HepG2 (cell line): Measurements from ENCODE around the gene CNOT10. TPM values are rescaled to one million over a fixed set of nuclear protein-coding genes. Genes with fewer than 3 reads are reported as not detected.

Experiments used
- ATAC-seq: fragments of 200-7000 bp; cut with Tn5 transposase; 3 replicates; pipeline ENCODE4 v1.9.1; 2020; ENCODE audit warnings: mild to moderate bottlenecking, moderate library complexity
- BruUV-seq: library from RNA; stranded (reverse); fragments of 400-500 nt; replicated peaks from 2 replicates; lab custom pipeline; 2021; lab: Mats Ljungman, UMichigan
- CTCF ChIA-PET: fragments of 300-600 bp; formaldehyde crosslinking; extraction: SDS; loops from one replicate; lab custom pipeline; 2021; ENCODE audit warnings: low total read pairs, inconsistent platforms, low intra/inter-chr PET ratio; lab: Yijun Ruan, JAX
- POLR2A ChIA-PET: fragments of 350-600 bp; sonication (Branson Sonifier 250); formaldehyde crosslinking; loops from one replicate; lab custom pipeline; 2020; ENCODE audit warnings: antibody characterized with exemption, inconsistent platforms; lab: Yijun Ruan, JAX
- DNase-seq: peaks from one replicate; pipeline ENCODE4 v3.0.0-alpha.2; 2015; ENCODE audit warnings: low spot score
- FAIRE-seq: peaks from 3 replicates; lab custom pipeline; 2011; peaks lifted over from hg19 to GRCh38; lab: Jason Lieb, UNC
- H2AFZ ChIP-seq: one replicate; pipeline ENCODE4 v1.6.1; 2011; ENCODE audit warnings: low read length, inconsistent platforms
- H3K27ac ChIP-seq: fragments of 300-600 bp; 3 replicates; pipeline ENCODE4 v1.8.0; 2011; ENCODE audit warnings: mixed run types, mild to moderate bottlenecking, mixed read lengths, low read length, inconsistent platforms; ENCODE audit not compliant: insufficient read depth; ENCODE audit errors: extremely low read length
- H3K27me3 ChIP-seq, 2 experiments: fragments of 200-600 bp in 1 of 2; 2 replicates in 1 of 2; 3 replicates in 1 of 2; pipeline versions ENCODE4 v1.6.0 to v1.8.0; 2011; ENCODE audit warnings: low read length in 2 of 2, mild to moderate bottlenecking in 2 of 2, moderate library complexity in 2 of 2, inconsistent platforms in 1 of 2; ENCODE audit not compliant: insufficient read depth in 2 of 2, control insufficient read depth in 1 of 2
- H3K36me3 ChIP-seq, 2 experiments: fragments of 200-600 bp in 1 of 2; replicated peaks in 1 of 2; 2 replicates in 1 of 2; 3 replicates in 1 of 2; pipeline versions ENCODE4 v1.5.1 to v1.8.0; 2011; ENCODE audit warnings: low read length in 2 of 2, inconsistent platforms in 1 of 2; ENCODE audit not compliant: insufficient read depth in 2 of 2, control insufficient read depth in 1 of 2
- H3K4me1 ChIP-seq: 2 replicates; pipeline ENCODE4 v1.5.1; 2012; ENCODE audit warnings: low read length, inconsistent platforms; ENCODE audit not compliant: insufficient read depth
- H3K4me2 ChIP-seq: 2 replicates; pipeline ENCODE4 v1.6.0; 2011; ENCODE audit warnings: low read depth, low read length, inconsistent platforms
- H3K4me3 ChIP-seq, 3 experiments: fragments of 200-600 bp in 1 of 3; sonication (generic), shearing (Covaris generic) in 1 of 3; replicated peaks in 1 of 3; 2 replicates each; pipeline ENCODE4 v1.5.1; 2011 to 2016; ENCODE audit warnings: low read length in 3 of 3, inconsistent platforms in 2 of 3, low read depth in 2 of 3, mild to moderate bottlenecking in 2 of 3, control low read depth in 1 of 3, mixed read lengths in 1 of 3; ENCODE audit not compliant: insufficient read depth in 1 of 3
- H3K79me2 ChIP-seq: one replicate; pipeline ENCODE4 v1.6.1; 2011; ENCODE audit warnings: low read length, inconsistent platforms; ENCODE audit not compliant: insufficient read depth
- H3K9ac ChIP-seq: 2 replicates; pipeline ENCODE4 v1.6.0; 2011; ENCODE audit warnings: mild to moderate bottlenecking, low read depth, low read length, inconsistent platforms; ENCODE audit not compliant: insufficient read depth
- H3K9me3 ChIP-seq: 2 replicates; pipeline ENCODE4 v1.5.1; 2012; ENCODE audit warnings: mild to moderate bottlenecking, low read length
- H4K20me1 ChIP-seq: 2 replicates; pipeline ENCODE4 v1.6.0; 2011; ENCODE audit warnings: inconsistent platforms, mild to moderate bottlenecking, low read length, moderate library complexity; ENCODE audit not compliant: insufficient read depth
- FOXP1 ChIP-seq, 2 experiments: fragments of 450-650 bp in 1 of 2; IDR thresholded peaks; 2 replicates each; pipeline ENCODE4 v1.6.1; 2017 to 2018; ENCODE audit warnings: antibody characterized with exemption in 1 of 2
- HNF4A ChIP-seq: sonication (generic); formaldehyde crosslinking; IDR thresholded peaks from 2 replicates; pipeline ENCODE4 v1.4.0; 2020; ENCODE audit warnings: missing genetic modification reagents
- HNRNPUL1 ChIP-seq: fragments of 200-400 bp; formaldehyde crosslinking; IDR thresholded peaks from 2 replicates; pipeline ENCODE4 v1.6.1; 2017; ENCODE audit warnings: low read depth, mild to moderate bottlenecking, low read length, moderate library complexity
- PPARG ChIP-seq: conservative IDR thresholded peaks from 2 replicates; pipeline ENCODE4 v1.6.1; 2016; ENCODE audit warnings: missing biosample characterization, missing genetic modification reagents
- RELA ChIP-seq: sonication (generic); formaldehyde crosslinking; IDR thresholded peaks from 2 replicates; pipeline ENCODE4 v1.4.0; 2020; ENCODE audit warnings: missing genetic modification reagents
- STAT5B ChIP-seq: sonication (generic); formaldehyde crosslinking; IDR thresholded peaks from 2 replicates; pipeline ENCODE4 v1.4.0; 2020; ENCODE audit warnings: missing genetic modification reagents
- TFE3 ChIP-seq: IDR thresholded peaks from 2 replicates; pipeline ENCODE4 v1.6.1; 2016
- THAP9 ChIP-seq: sonication (generic); formaldehyde crosslinking; IDR thresholded peaks from 2 replicates; pipeline ENCODE4; 2020; ENCODE audit warnings: missing genetic modification reagents, mild to moderate bottlenecking, borderline replicate concordance
- ZBTB39 ChIP-seq: sonication (generic); formaldehyde crosslinking; IDR thresholded peaks from 2 replicates; pipeline ENCODE4 v1.5.0; 2020; ENCODE audit warnings: missing genetic modification reagents
- ZGPAT ChIP-seq: IDR thresholded peaks from 2 replicates; pipeline ENCODE4 v1.6.1; 2016; ENCODE audit warnings: mild to moderate bottlenecking
- ZNF10 ChIP-seq: sonication (generic); formaldehyde crosslinking; IDR thresholded peaks from 2 replicates; pipeline ENCODE4 v1.4.0; 2020; ENCODE audit warnings: mild to moderate bottlenecking, low read depth, missing genetic modification reagents, borderline replicate concordance
- ZNF337 ChIP-seq: sonication (generic); formaldehyde crosslinking; IDR thresholded peaks from 2 replicates; pipeline ENCODE4 v1.5.1; 2020; ENCODE audit warnings: missing genetic modification reagents, low read depth, mild to moderate bottlenecking, borderline replicate concordance
- ZNF431 ChIP-seq: sonication (generic); formaldehyde crosslinking; IDR thresholded peaks from 2 replicates; pipeline ENCODE4 v1.9.0; 2022; ENCODE audit warnings: missing genetic modification reagents, low read depth, mild to moderate bottlenecking, borderline replicate concordance
- ZNF44 ChIP-seq: sonication (generic); formaldehyde crosslinking; IDR thresholded peaks from 2 replicates; pipeline ENCODE4 v1.5.1; 2020; ENCODE audit warnings: mild to moderate bottlenecking, missing genetic modification reagents
- ZNF792 ChIP-seq: IDR thresholded peaks from 2 replicates; pipeline ENCODE4 v1.6.1; 2016
- ZNF850 ChIP-seq: sonication (generic); formaldehyde crosslinking; conservative IDR thresholded peaks from 2 replicates; pipeline ENCODE4 v1.9.0; 2021; ENCODE audit warnings: mild to moderate bottlenecking, missing genetic modification reagents
- WGBS: methylation state at CpG from one replicate; pipeline ENCODE4 v1.1.6; 2017; ENCODE audit warnings: low lambda C conversion rate; 5-methylcytosine and 5-hydroxymethylcytosine counted together
- in situ Hi-C: cut with HindIII; loops from 2 replicates; pipeline ENCODE4 v1.10.0; 2017; ENCODE audit warnings: low pct_unique_long_range_greater_than_20kb; ENCODE audit not compliant: extremely low pct_ligation_motif_present
- intact Hi-C: fragments of 100-400 bp; cut with micrococcal nuclease; formaldehyde crosslinking; loops from one replicate; pipeline ENCODE4 v1.10.0; 2022; ENCODE audit not compliant: unreplicated experiment
- polyA plus RNA-seq, 8 experiments: library from polyadenylated mRNA; depleted of rRNA in 3 of 8; stranded (reverse) in 7 of 8; unstranded in 1 of 8; fragments of >200 nt; fragmentation: Illumina TruSeq in 4 of 8; extraction: Trizol in 4 of 8; gene quantifications; 2 replicates each; pipeline versions ENCODE4 v1.2.1 to v1.2.3, GENCODE V29; 2011 to 2016; ENCODE audit warnings: low read depth in 4 of 8, missing spikeins in 1 of 8, mixed read lengths in 1 of 8; ENCODE audit not compliant: insufficient read depth in 1 of 8
- total RNA-seq, 5 experiments: library from RNA; depleted of rRNA; stranded (reverse); fragments of >200 nt; fragmentation: Illumina TruSeq; extraction: Trizol; gene quantifications; 2 replicates each; pipeline ENCODE4 v1.2.3, GENCODE V29; 2016; ENCODE audit warnings: low read depth in 1 of 5

The CNOT10 gene
- total and polyA plus RNA-seq, 2 of the 13 experiments (the other 11 are each of a cell fraction or from before 2014, with no cell fraction given): 21.2 to 34.1 TPM

GRCh38 chr3:32813180-32813579 lies 128.2 kb downstream of the CNOT10 start:
- Histone ChIP-seq H2AFZ (no peak overlapping the region), H3K4me3 (no peak overlapping the region), H3K27me3 (no peaks in the 10 kb centered on the region; a peak in 1 of 5 replicates), H3K27ac (peak overlapping the region; percentile 67), H3K9me3 (no peaks in the 10 kb centered on the region), H4K20me1 (peaks cover 9% of the 10 kb centered on the region; the same call in 1 of the 2 replicates), H3K79me2 (peaks cover 51% of the 10 kb centered on the region), H3K4me2 (peak overlapping the region; percentile 50), H3K9ac (peak overlapping the region; percentile 45; the same call in 1 of the 2 replicates), H3K36me3 (no peaks in the 10 kb centered on the region), H3K4me1 (peaks cover 35% of the 10 kb centered on the region)
- in situ Hi-C loops: no loop called here
- ChIA-PET POLR2A (interaction anchor here (0.8 to 5.6 kb wide), 9 partner anchors 8 to 90 kb away, joined by 3 to 36 read pairs (median 4); no protein-coding TSS in a partner anchor), CTCF (no interaction called here)
- WGBS: 0% methylated on average over 2 of the region's 2 CpGs
- no TSS peak for BruUV-seq
- peak; percentile 84 for FAIRE-seq
- ATAC-seq: peak; percentile 67
- intact Hi-C loops: no loop called here
- peak; percentile 89 for DNase-seq
- TF ChIP-seq ZNF850 (CRISPR knock-in tag) (no peak), ZNF792 (CRISPR knock-in tag) (0 out of 2 replicates have a peak, but pooled peaks have one; percentile 57), ZNF44 (no peak), ZNF337 (CRISPR knock-in tag) (no peak), ZBTB39 (no peak), STAT5B (CRISPR knock-in tag) (no peak), PPARG (CRISPR knock-in tag) (no peak), RELA (CRISPR knock-in tag) (no peak), ZGPAT (CRISPR knock-in tag) (no peak), THAP9 (no peak), HNRNPUL1 (no peak), ZNF10 (no peak), HNF4A (0 out of 2 replicates have a peak, but pooled peaks have one; percentile 30), ZNF431 (CRISPR knock-in tag) (no peak), TFE3 (CRISPR knock-in tag) (peak; percentile 51; the same call in 1 of the 2 replicates), FOXP1 (IDR thresholded peaks at IDR 0.05) (no peak), FOXP1 (CRISPR knock-in tag; IDR thresholded peaks at IDR 0.05) (no peak)
